ENCODE data around the gene LYPD8.

DNA sequence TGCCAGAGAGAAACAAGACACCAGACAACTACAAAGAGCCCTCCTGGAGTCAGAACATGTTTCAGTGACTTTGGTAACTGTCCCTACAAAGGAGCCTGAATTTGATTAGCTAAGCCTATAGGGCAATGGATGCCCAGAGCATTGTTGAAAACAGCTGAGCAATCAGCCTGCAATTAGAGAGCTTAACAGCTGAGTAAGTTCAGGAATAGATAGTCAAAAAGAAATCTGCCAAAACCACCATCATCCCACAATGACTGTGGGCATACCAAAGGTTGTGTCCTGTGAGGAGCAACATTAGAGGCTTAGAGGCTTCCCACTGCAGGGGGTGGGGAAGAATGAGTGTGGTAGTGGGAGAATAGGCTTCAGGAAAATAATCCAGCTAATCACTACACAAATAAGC, 38.0 kb upstream of the LYPD8 start:
- no peak for TF ChIP-seq POLR2A (IDR thresholded peaks at IDR 0.05)
- TF ChIP-seq, protein P1, sequence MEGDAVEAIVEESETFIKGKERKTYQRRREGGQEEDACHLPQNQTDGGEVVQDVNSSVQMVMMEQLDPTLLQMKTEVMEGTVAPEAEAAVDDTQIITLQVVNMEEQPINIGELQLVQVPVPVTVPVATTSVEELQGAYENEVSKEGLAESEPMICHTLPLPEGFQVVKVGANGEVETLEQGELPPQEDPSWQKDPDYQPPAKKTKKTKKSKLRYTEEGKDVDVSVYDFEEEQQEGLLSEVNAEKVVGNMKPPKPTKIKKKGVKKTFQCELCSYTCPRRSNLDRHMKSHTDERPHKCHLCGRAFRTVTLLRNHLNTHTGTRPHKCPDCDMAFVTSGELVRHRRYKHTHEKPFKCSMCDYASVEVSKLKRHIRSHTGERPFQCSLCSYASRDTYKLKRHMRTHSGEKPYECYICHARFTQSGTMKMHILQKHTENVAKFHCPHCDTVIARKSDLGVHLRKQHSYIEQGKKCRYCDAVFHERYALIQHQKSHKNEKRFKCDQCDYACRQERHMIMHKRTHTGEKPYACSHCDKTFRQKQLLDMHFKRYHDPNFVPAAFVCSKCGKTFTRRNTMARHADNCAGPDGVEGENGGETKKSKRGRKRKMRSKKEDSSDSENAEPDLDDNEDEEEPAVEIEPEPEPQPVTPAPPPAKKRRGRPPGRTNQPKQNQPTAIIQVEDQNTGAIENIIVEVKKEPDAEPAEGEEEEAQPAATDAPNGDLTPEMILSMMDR (IDR thresholded peaks at IDR 0.05 in 4 of 5, conservative IDR thresholded peaks at IDR 0.05 in 1 of 5) = no peak
